GM12865 (cell line): ENCODE measurements around the gene SETMAR.

ENCODE experiments used
- DNase-seq: peaks from one replicate; pipeline ENCODE4 v3.0.0; 2010; ENCODE audit warnings: low read depth
- H3K4me3 ChIP-seq: 2 replicates; pipeline ENCODE4 v1.5.1; 2011; ENCODE audit warnings: mild to moderate bottlenecking, low read depth, low read length, control low read depth
- TF ChIP-seq, protein P1 (sequence below): IDR thresholded peaks from 2 replicates; pipeline ENCODE4 v1.5.1; 2011; ENCODE audit warnings: low read length, control low read depth, low read depth, inconsistent platforms; ENCODE audit not compliant: insufficient read depth; ENCODE audit errors: missing control alignments

SETMAR gene

DNA sequence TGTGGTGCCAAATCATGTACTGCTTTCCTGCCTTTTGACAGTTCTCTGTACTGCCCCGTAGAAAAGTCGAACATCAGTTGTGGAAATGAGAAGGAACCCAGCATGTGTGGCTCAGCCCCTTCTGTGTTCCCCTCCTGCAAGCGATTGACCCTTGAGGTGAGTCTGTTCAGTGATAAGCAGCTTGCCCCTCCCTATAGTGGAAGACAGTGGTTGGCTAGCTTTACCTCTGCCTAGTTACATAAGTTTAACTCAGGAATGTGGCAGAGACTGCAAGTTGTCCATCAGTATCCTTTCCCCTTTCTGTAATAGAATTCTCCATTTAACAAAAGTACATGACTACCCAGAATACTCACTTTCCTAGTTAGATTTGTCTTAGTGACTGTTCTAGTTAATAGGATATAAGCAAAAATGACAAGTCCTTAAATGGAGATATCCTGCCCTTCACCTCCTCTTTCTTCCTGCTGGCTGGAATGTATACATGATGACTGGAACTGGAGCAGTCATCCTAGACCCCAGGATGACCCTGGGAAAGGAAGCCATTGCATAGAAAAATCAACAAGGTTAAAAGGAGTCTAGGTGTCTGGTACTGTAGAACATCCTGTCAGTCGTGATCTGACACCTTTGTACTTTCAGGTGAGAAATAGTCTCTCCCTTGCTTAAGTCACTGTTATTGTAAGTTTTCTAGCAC is 10.6 kb downstream of the SETMAR start:
- no peak overlapping the region for H3K4me3 ChIP-seq
- TF ChIP-seq, protein P1, sequence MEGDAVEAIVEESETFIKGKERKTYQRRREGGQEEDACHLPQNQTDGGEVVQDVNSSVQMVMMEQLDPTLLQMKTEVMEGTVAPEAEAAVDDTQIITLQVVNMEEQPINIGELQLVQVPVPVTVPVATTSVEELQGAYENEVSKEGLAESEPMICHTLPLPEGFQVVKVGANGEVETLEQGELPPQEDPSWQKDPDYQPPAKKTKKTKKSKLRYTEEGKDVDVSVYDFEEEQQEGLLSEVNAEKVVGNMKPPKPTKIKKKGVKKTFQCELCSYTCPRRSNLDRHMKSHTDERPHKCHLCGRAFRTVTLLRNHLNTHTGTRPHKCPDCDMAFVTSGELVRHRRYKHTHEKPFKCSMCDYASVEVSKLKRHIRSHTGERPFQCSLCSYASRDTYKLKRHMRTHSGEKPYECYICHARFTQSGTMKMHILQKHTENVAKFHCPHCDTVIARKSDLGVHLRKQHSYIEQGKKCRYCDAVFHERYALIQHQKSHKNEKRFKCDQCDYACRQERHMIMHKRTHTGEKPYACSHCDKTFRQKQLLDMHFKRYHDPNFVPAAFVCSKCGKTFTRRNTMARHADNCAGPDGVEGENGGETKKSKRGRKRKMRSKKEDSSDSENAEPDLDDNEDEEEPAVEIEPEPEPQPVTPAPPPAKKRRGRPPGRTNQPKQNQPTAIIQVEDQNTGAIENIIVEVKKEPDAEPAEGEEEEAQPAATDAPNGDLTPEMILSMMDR: no peak
- no peak for DNase-seq

- DNase-seq: no peak
- TF ChIP-seq, protein P1: peak; percentile 7
- no peak overlapping the region for H3K4me3 ChIP-seq
Measured at GRCh38 chr3:4314688-4315087, 11.5 kb downstream of the SETMAR start.

- DNase-seq: no peak
- no peak overlapping the region for H3K4me3 ChIP-seq
- TF ChIP-seq, protein P1: no peak
Measured at GRCh38 chr3:4320096-4320911, 17.1 kb downstream of the SETMAR start.

- no peak for DNase-seq
- TF ChIP-seq, protein P1: no peak
- no peak overlapping the region for H3K4me3 ChIP-seq
Measured at GRCh38 chr3:4321732-4322131, 18.6 kb downstream of the SETMAR start.

- no peak overlapping the region for H3K4me3 ChIP-seq
- TF ChIP-seq, protein P1: no peak
- no peak for DNase-seq
Measured at GRCh38 chr3:4322635-4323034, 19.5 kb downstream of the SETMAR start.

- DNase-seq: no peak
- no peak overlapping the region for H3K4me3 ChIP-seq
- TF ChIP-seq, protein P1: no peak
Measured at GRCh38 chr3:4323246-4324027, 20.3 kb downstream of the SETMAR start.
